ENCODE data around the gene MAGED4B.
"Not testable (repeated sequence)": the region's sequence is repeated elsewhere in the genome, so short reads cannot be mapped to it uniquely, and the experiment has no call there.

The MAGED4B gene, protein sequence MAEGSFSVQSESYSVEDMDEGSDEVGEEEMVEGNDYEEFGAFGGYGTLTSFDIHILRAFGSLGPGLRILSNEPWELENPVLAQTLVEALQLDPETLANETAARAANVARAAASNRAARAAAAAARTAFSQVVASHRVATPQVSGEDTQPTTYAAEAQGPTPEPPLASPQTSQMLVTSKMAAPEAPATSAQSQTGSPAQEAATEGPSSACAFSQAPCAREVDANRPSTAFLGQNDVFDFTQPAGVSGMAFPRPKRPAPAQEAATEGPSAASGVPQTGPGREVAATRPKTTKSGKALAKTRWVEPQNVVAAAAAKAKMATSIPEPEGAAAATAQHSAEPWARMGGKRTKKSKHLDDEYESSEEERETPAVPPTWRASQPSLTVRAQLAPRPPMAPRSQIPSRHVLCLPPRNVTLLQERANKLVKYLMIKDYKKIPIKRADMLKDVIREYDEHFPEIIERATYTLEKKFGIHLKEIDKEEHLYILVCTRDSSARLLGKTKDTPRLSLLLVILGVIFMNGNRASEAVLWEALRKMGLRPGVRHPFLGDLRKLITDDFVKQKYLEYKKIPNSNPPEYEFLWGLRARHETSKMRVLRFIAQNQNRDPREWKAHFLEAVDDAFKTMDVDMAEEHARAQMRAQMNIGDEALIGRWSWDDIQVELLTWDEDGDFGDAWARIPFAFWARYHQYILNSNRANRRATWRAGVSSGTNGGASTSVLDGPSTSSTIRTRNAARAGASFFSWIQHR

DNA sequence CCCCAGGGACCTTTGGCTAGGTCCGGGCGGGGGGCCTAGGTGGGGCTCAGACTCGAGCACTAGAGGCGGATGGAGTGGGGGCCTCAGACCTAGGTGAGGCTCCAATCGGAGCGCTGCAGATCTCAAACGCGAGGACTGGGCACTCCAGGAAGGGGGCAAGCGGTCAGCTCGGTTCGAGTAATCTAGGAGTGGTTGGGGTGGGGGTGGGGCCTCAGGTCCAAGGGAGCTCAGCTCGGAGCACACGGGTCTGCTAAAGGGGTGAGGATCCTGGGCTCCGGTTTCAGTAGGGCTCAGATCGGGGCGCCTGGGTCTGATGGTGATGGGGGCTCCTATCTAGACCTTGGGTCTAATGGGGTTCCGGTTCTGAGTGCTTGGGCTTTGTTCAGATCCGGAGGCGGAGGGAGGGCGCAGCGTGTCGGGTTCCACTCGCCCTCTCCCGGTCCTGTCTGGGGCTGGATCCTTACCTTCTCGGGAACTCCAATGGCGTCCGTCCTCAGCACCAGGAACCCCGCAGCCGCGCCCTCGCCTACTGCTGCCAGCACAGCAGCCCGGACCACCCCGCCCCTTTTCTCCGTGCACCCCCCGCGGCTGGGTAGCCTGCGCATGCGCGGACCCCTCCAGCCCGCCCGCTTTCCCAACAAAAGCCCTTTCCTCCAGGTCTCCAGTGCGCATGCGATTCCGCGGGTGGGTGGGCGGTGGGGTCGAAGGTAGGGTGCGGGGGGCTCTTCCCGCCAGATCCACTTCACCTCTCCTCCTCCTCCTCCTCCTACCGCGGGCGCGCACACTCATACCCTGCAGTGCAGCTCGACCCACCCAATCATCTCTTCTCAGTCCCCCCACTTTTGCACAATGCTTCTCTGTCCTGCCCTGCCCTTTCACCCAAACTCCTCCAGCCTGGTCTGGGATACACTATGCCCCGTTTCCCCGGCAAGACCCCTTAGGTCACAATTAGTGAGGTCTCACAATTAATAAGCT, at the start of gene MAGED4B:
TSS of gene MAGED4B (minus strand) at position 518 of the 975 bp plus-strand sequence. CDS start 1,011 bp downstream, outside the sequence.
- not testable (repeated sequence) for DNase-seq (ENCODE audit: low read depth in 2 of 2)

DNA sequence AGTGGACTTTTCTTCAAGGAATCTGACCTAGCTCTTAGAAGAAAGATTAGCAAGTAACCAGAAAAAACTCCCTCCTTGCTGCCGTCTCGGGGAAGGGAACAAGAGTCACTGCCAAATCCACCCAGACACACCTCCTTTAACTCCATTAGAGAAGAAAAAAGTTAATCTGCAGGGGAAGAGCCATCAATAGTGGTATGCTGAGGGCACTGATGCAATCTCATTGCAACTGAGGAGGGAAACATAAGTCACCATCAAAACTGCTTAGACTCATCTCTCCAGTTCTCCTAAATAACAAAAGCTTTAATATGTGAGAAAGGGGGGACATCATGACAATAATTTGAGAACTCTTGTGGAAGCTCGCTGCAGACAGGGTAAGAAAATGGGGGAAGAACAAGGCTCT, 49.3 kb upstream of the MAGED4B start:
- no peak for DNase-seq (ENCODE audit: low read depth in 2 of 2)

DNA sequence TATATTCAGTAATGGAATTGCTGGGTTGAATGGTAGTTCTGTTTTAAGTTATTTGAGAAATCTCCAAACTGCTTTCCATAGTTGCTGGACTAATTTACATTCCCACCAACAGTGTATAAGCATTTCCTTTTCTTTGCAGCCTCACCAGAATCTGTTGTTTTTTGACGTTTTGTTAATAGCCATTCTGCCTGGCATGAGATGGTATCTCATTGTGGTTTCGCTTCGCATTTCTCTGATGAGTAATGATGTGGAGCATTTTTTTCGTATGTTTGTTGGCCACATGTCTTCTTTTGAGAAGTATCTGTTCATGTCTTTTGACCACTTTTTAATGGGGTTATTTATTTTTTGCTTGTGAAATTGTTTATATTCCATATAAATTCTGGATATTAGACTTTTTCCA, 13.6 kb upstream of the MAGED4B start:
- no peak for DNase-seq (ENCODE audit: low read depth in 2 of 2)

DNA sequence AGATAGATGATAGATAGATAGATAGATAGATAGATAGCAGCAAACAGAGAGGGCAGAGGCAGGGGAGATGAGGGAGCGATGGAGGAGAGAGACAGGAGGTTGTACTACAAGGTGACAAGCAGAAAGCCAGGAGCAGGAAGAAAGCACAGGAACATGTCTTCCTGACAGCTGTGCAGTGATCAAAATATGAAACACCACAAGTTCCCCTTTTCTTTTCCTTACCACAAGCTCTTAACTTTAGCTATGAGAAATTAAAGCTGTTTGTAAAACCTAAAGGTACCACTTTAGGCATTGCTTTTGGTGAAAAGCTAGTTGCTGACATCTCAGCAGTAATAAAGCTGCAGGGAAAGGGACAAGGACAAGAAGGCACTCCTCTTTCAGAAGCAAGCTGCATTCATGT, 9.1 kb upstream of the MAGED4B start:
- DNase-seq (ENCODE audit: low read depth in 2 of 2): no peak

DNA sequence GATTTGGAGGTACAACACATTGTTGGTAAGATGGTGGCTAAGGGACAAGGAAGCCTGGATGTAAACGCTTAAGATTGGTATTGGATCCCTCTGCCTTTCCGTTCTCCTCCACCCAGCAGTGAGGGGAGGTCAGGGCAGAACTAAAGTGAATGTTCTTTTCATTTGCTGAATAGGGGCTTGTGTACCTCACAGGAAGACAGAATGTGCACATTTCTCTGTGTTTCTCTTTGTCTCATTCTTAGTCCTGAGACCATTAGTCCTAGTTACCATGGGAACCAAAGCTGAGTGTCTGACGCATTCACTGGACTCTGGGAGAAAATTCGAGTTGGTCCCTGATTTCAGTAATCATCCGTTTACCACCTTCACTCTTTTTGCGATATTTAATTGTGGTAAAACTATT, 26.7 kb downstream of the MAGED4B start:
- not testable (repeated sequence) for DNase-seq (ENCODE audit: low read depth in 2 of 2)

DNA sequence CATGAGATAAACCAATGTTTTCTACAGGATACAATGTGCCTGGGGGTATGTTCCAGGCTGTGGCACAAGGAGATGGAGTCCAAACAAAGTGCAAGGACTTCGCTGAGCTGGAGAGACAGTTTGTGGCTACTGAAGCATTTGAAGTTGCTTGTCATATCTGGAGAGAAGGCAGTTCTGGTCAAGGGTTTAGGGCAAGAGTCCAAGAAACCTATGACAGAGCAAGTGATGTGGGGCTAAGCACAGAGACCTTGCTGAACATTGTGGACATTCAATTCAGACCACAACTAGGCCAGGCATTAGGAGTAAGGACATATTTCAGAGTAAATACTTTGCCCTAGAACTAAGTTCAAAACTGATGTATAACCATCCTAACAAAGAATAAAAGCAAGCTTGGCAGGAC, 34.8 kb downstream of the MAGED4B start:
- no peak for DNase-seq (ENCODE audit: low read depth in 2 of 2)

DNA sequence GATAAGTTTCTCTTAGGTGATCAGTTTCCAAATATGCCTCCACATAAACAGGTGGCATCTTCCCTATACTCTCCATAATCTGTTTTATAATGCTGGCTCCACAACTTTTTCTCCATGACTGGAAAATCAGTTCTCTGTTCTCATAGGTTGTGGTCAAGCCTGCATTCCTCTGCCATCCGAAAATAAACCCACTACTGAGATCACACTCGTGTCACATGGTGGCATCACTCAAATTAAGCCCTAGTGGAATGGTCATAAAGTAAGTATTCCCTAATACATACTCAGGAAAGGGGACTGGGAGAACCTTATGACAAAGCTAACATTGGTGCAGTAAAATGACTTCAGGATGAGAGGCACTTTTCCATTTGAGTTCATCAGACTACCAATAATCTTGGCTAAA, 37.6 kb downstream of the MAGED4B start:
- no peak for DNase-seq (ENCODE audit: low read depth in 2 of 2)

DNA sequence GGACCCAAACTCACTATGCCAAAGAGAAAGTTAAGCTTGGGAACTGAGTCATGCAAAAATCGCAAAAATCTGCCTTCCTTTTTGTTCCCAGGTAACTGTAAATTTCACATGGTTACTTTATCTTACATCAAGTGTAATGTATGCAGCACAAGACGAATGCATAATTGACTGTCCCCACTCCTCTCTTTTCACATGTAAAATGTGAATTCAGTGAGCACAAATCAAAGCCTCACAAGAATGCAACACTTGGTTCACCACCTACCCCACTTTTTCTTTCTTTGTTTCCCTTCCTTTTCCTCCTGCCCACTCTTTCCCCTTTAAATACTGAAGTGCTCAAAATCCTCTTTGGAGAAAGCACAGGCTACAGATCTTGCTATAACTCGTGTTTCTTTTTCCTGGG, 53.2 kb downstream of the MAGED4B start:
- no peak for DNase-seq (ENCODE audit: low read depth in 2 of 2)
